Hepatocyte (in vitro differentiated cells): ENCODE data around the gene GTPBP3. TPM values are rescaled to one million over a fixed set of nuclear protein-coding genes. Genes with fewer than 3 reads are reported as not detected.

Experiments
- DNase-seq: peaks from one replicate; pipeline ENCODE4 v3.0.0-alpha.2; 2016; ENCODE audit warnings: low spot score
- H2AFZ ChIP-seq: fragments of 200-600 bp; sonication (generic); 2 replicates; pipeline ENCODE4 v1.6.0; 2016; ENCODE audit warnings: antibody characterized with exemption, mild to moderate bottlenecking
- H3K27ac ChIP-seq: fragments of 200-600 bp; sonication (generic); 2 replicates; pipeline ENCODE4 v1.5.1; 2016; ENCODE audit warnings: mild to moderate bottlenecking
- H3K27me3 ChIP-seq: fragments of 200-600 bp; sonication (generic); 2 replicates; pipeline ENCODE4 v1.6.1; 2016
- H3K36me3 ChIP-seq: fragments of 200-600 bp; sonication (generic); replicated peaks from 2 replicates; pipeline ENCODE4 v1.5.1; 2016; ENCODE audit warnings: low read depth; ENCODE audit not compliant: insufficient read depth
- H3K4me1 ChIP-seq: fragments of 200-600 bp; sonication (generic); 2 replicates; pipeline ENCODE4 v1.5.1; 2016; ENCODE audit warnings: mild to moderate bottlenecking, moderate library complexity; ENCODE audit not compliant: insufficient read depth
- H3K4me2 ChIP-seq: fragments of 200-600 bp; sonication (generic); 2 replicates; pipeline ENCODE4 v1.6.0; 2016
- H3K4me3 ChIP-seq: fragments of 200-600 bp; sonication (generic); 2 replicates; pipeline ENCODE4 v1.5.1; 2016; ENCODE audit warnings: mild to moderate bottlenecking
- H3K79me2 ChIP-seq: fragments of 200-600 bp; sonication (generic); 2 replicates; pipeline ENCODE4 v1.6.0; 2017; ENCODE audit warnings: mild to moderate bottlenecking
- H3K9me2 ChIP-seq: fragments of 200-600 bp; sonication (generic); replicated peaks from 2 replicates; pipeline ENCODE4 v1.6.0; 2017; ENCODE audit warnings: mild to moderate bottlenecking; ENCODE audit not compliant: insufficient read depth
- H3K9me3 ChIP-seq: fragments of 200-600 bp; sonication (generic); 2 replicates; pipeline ENCODE4 v1.5.1; 2016; ENCODE audit warnings: low read depth, mild to moderate bottlenecking
- H4K20me1 ChIP-seq: fragments of 200-600 bp; sonication (generic); 2 replicates; pipeline ENCODE4 v1.6.0; 2016; ENCODE audit warnings: mild to moderate bottlenecking; ENCODE audit not compliant: insufficient read depth, poor library complexity, severe bottlenecking
- EZH2 ChIP-seq: fragments of 200-600 bp; sonication (generic); IDR thresholded peaks from 2 replicates; pipeline ENCODE4 v1.6.1; 2016; ENCODE audit warnings: antibody characterized with exemption, mild to moderate bottlenecking, borderline replicate concordance
- EZH2phosphoT487 ChIP-seq: fragments of 200-600 bp; sonication (generic); IDR thresholded peaks from one replicate; pipeline ENCODE4 v1.6.1; 2018; ENCODE audit warnings: antibody characterized with exemption, mild to moderate bottlenecking, low read depth, moderate library complexity; ENCODE audit not compliant: unreplicated experiment, severe bottlenecking
- WGBS: methylation state at CpG from one replicate; pipeline ENCODE4 v1.1.6; 2016; ENCODE audit warnings: low lambda C conversion rate; ENCODE audit errors: missing lambda C conversion rate; 5-methylcytosine and 5-hydroxymethylcytosine counted together
- polyA plus RNA-seq: library from polyadenylated mRNA; unstranded; fragments of >200 nt; fragmentation: Nextera tagmentation; extraction: Ambion mirVana; gene quantifications from 2 replicates; pipeline ENCODE4 v1.2.1, GENCODE V29; 2016
- total RNA-seq: library from RNA; depleted of rRNA; stranded (reverse); fragments of >200 nt; gene quantifications from 2 replicates; pipeline ENCODE4 v1.2.3, GENCODE V29; 2014
- TF ChIP-seq, protein P1 (sequence below): fragments of 200-600 bp; sonication (generic); IDR thresholded peaks from 2 replicates; pipeline ENCODE4 v1.5.1; 2016; ENCODE audit warnings: antibody characterized with exemption, mild to moderate bottlenecking; ENCODE audit not compliant: poor library complexity

GTPBP3 gene
- total and polyA plus RNA-seq, 2 experiments from 2014 or later = 13.2 to 20.9 TPM

DNA sequence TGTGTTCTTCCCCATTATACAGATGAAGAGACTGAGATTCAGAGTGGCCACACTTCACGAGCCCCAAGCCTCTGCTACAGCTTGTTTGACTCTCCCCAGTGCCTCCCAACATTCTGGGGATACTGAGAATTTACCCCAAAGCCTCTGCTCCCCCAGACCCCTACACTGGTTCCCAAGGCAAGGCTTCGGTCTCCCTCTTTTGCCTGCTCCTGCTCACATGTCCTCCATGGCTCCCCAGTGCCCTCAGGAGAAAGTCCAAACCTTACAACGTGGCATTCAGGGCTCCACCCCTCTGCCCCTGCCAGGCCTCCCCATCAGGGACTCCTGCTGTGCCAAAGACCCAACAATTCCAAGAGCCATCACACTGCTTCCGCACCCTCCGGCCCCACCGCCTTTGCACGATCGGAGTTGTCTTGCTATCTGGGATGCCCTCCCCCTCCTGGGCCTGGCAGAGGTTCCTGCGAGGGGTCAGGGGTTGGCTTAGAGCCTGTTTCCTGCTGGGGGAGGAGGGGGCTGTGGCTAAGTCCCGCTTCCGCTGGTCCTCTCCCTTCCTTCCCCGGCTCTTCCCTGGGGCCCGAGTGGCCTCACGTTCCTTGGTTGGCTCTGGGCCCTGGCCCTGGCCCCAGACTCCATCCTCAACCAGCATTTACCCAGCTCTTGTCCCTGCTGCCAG, 15.4 kb downstream of the GTPBP3 start:
- 79% methylated on average over 14 of the region's 14 CpGs for WGBS
- H3K9me3 ChIP-seq = no peaks in the 10 kb centered on the region
- H3K27me3 ChIP-seq = no peaks in the 10 kb centered on the region
- no peak for DNase-seq
- H3K36me3 ChIP-seq = no peaks in the 10 kb centered on the region
- no peak overlapping the region for H3K4me3 ChIP-seq
- no peaks in the 10 kb centered on the region for H3K79me2 ChIP-seq
- no peak overlapping the region for H3K4me2 ChIP-seq
- no peaks in the 10 kb centered on the region for H4K20me1 ChIP-seq
- H2AFZ ChIP-seq = no peak overlapping the region
- H3K27ac ChIP-seq = no peak overlapping the region
- TF ChIP-seq EZH2phosphoT487 (no peak), EZH2 (no peak)
- TF ChIP-seq, protein P1, sequence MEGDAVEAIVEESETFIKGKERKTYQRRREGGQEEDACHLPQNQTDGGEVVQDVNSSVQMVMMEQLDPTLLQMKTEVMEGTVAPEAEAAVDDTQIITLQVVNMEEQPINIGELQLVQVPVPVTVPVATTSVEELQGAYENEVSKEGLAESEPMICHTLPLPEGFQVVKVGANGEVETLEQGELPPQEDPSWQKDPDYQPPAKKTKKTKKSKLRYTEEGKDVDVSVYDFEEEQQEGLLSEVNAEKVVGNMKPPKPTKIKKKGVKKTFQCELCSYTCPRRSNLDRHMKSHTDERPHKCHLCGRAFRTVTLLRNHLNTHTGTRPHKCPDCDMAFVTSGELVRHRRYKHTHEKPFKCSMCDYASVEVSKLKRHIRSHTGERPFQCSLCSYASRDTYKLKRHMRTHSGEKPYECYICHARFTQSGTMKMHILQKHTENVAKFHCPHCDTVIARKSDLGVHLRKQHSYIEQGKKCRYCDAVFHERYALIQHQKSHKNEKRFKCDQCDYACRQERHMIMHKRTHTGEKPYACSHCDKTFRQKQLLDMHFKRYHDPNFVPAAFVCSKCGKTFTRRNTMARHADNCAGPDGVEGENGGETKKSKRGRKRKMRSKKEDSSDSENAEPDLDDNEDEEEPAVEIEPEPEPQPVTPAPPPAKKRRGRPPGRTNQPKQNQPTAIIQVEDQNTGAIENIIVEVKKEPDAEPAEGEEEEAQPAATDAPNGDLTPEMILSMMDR = no peak
- H3K4me1 ChIP-seq = peaks cover 2% of the 10 kb centered on the region
- H3K9me2 ChIP-seq = no peaks in the 10 kb centered on the region

DNA sequence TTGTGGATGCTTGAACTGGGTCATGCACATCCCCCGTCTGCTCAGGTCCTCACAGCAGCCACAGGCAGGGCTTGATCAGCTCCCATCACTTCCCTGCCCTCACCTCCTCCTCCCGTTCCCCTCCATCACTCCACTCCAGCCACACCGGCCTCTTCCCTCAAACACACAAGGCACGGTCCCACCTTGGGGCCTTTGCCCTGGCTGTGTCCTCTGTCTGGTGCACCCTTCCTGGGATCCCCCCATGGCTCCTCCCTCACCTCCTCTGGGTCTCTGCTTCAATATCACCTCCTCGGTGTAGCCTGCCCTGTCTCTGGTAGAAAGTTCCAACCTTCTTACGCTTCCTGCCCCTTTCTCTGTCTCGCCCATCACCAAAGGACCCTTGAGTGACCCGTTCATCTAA, 16.0 kb downstream of the GTPBP3 start:
- Histone ChIP-seq H2AFZ (no peak overlapping the region), H3K4me3 (no peak overlapping the region), H4K20me1 (no peaks in the 10 kb centered on the region), H3K27me3 (no peaks in the 10 kb centered on the region), H3K9me3 (no peaks in the 10 kb centered on the region), H3K27ac (no peak overlapping the region), H3K79me2 (no peaks in the 10 kb centered on the region), H3K4me2 (no peak overlapping the region), H3K9me2 (no peaks in the 10 kb centered on the region), H3K4me1 (peaks cover 5% of the 10 kb centered on the region), H3K36me3 (no peaks in the 10 kb centered on the region)
- WGBS = 94% methylated on average over 7 of the region's 8 CpGs
- DNase-seq = no peak
- TF ChIP-seq, protein P1 = no peak
- TF ChIP-seq EZH2 = no peak
- no peak for TF ChIP-seq EZH2phosphoT487

DNA sequence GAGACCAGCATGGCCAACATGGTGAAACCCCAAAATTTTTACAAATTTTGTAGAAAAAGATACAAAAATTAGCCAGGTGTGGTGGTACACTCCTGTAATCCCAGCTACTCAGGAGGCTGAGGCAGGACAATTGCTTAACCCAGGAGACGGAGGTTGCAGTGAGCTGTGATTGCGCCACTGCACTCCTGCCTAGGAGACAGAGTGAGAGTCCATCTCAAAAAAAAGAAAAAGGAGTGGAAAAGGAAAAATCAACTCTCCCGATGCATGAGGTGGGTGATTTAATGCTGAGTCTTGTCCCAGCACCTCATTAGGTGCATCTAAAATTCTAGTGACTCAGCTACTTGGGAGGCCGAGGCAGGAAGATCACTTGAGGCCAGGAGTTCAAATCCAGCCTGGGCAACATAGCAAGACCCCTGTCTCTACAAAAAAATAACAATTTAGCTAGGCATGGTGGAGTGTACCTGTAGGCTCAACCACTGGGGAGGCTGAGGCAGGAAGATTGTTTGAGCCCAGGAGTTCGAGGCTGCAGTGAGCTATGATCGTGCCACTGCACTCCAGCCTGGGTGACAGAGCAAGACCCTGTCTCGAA, 19.8 kb downstream of the GTPBP3 start:
- DNase-seq = no peak
- Histone ChIP-seq H3K27ac (no peak overlapping the region), H3K4me1 (peaks cover 5% of the 10 kb centered on the region), H3K4me3 (no peak overlapping the region), H3K9me3 (no peaks in the 10 kb centered on the region), H3K4me2 (no peak overlapping the region), H4K20me1 (no peaks in the 10 kb centered on the region), H3K27me3 (no peaks in the 10 kb centered on the region), H3K36me3 (no peaks in the 10 kb centered on the region), H3K79me2 (no peaks in the 10 kb centered on the region), H2AFZ (no peak overlapping the region), H3K9me2 (no peaks in the 10 kb centered on the region)
- TF ChIP-seq EZH2phosphoT487 = no peak
- no peak for TF ChIP-seq EZH2
- TF ChIP-seq, protein P1 = no peak
- WGBS = 93% methylated on average over 7 of the region's 7 CpGs
